ENCODE measurements around the gene RHBDF2.
"Not testable (repeated sequence)": the region's sequence is repeated elsewhere in the genome, so short reads cannot be mapped to it uniquely, and the experiment has no call there.

The RHBDF2 gene

GRCh38 chr17:76510831-76511244 lies 9.6 kb upstream of the RHBDF2 start:
- no peaks in the 10 kb centered on the region for H3K36me3 Mint-ChIP-seq
- H3K4me1 Mint-ChIP-seq: peaks cover 69% of the 10 kb centered on the region
- H3K9me3 Mint-ChIP-seq: no peaks in the 10 kb centered on the region
- H3K4me3 Mint-ChIP-seq: no peak overlapping the region
- CTCF ChIA-PET: interaction anchor here (1.0 to 1.5 kb wide), 4 partner anchors 13 to 113 kb away, joined by 3 to 6 read pairs (median 4); partner anchors contain the start of gene AANAT
- peaks cover 40% of the 10 kb centered on the region for H3K27me3 Mint-ChIP-seq
- H3K27ac Mint-ChIP-seq: no peak overlapping the region
- DNase-seq: no peak

- not testable (repeated sequence) for H3K36me3 Mint-ChIP-seq, H3K9me3 Mint-ChIP-seq, H3K27ac Mint-ChIP-seq, H3K4me3 Mint-ChIP-seq, DNase-seq
- H3K4me1 Mint-ChIP-seq: peaks cover 51% of the 10 kb centered on the region
- peaks cover 44% of the 10 kb centered on the region for H3K27me3 Mint-ChIP-seq
- CTCF ChIA-PET: interaction anchor here (0.7 to 3.9 kb wide), 10 partner anchors 15 to 173 kb away, joined by 3 to 58 read pairs (median 12); partner anchors contain the start of genes AANAT and UBE2O
These were observed 7.3 kb upstream of the RHBDF2 start for GRCh38 chr17:76508472-76509063.

- Mint-ChIP-seq H3K9me3 (no peaks in the 10 kb centered on the region), H3K4me3 (no peak overlapping the region), H3K27me3 (peaks cover 36% of the 10 kb centered on the region), H3K27ac (peak overlapping the region; percentile 42), H3K4me1 (peaks cover 50% of the 10 kb centered on the region), H3K36me3 (no peaks in the 10 kb centered on the region)
- CTCF ChIA-PET: interaction anchor here (0.8 to 3.9 kb wide), 20 partner anchors 13 to 175 kb away, joined by 3 to 58 read pairs (median 6); partner anchors contain the start of genes AANAT, SPHK1 and UBE2O
- peak; percentile 90 for DNase-seq
These were observed 5.5 kb upstream of the RHBDF2 start for GRCh38 chr17:76506408-76507345.

- peaks cover 31% of the 10 kb centered on the region for H3K27me3 Mint-ChIP-seq
- no peaks in the 10 kb centered on the region for H3K9me3 Mint-ChIP-seq
These were observed 2.9 kb upstream of the RHBDF2 start for GRCh38 chr17:76504117-76504516.

GRCh38 chr17:76502341-76503211 lies 1.4 kb upstream of the RHBDF2 start:
- Mint-ChIP-seq H3K27me3 (peaks cover 16% of the 10 kb centered on the region), H3K36me3 (peaks cover 2% of the 10 kb centered on the region), H3K4me1 (peaks cover 66% of the 10 kb centered on the region), H3K27ac (peak overlapping the region; percentile 2), H3K9me3 (no peaks in the 10 kb centered on the region), H3K4me3 (no peak overlapping the region)
- DNase-seq: no peak
- CTCF ChIA-PET: interaction anchor here (1.1 to 2.6 kb wide), 11 partner anchors 9 to 116 kb away, joined by 3 to 21 read pairs (median 4); partner anchors contain the start of gene AANAT

More at GRCh38 chr17:76504117-76504516, 2.9 kb upstream of the RHBDF2 start:
- CTCF ChIA-PET: interaction anchor here (0.8 to 2.6 kb wide), 7 partner anchors 16 to 106 kb away, joined by 3 to 12 read pairs (median 4); no protein-coding TSS in a partner anchor
- Mint-ChIP-seq H3K36me3 (no peaks in the 10 kb centered on the region), H3K4me3 (no peak overlapping the region), H3K27ac (no peak overlapping the region), H3K4me1 (peaks cover 58% of the 10 kb centered on the region)
- DNase-seq: no peak

DNA sequence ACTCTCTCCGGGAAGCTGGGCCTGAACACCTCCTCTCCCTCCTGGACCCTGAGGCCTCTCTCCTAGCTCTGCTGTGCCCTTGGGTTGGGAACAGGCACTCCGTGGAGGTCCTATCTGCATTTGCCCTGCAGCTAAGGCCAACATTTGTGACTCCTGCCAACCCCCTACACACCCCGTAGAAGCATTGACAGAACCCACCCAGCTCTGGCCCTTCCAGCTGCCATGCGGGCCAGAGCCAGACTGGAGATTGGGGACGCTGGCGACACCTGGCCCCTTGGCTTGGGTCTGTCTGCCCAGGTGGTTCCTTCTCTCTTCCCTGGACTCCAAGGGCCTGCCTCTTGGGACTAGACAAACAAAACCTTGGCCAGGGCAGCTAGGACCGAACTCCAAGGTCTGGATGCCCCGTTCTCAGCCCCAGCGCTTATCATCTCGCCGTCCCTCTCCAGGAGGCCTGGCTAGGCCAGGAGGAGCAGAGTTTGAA lies 644 bp upstream of the RHBDF2 start:
- H3K27ac Mint-ChIP-seq: peak overlapping the region; percentile 93
- H3K27me3 Mint-ChIP-seq: peaks cover 13% of the 10 kb centered on the region
- H3K36me3 Mint-ChIP-seq: peaks cover 9% of the 10 kb centered on the region
- CTCF ChIA-PET: interaction anchor here (1.0 to 2.6 kb wide), 11 partner anchors 9 to 115 kb away, joined by 3 to 21 read pairs (median 4); partner anchors contain the start of gene AANAT
- no peak for DNase-seq
- peak overlapping the region; percentile 84 for H3K4me3 Mint-ChIP-seq
- no peaks in the 10 kb centered on the region for H3K9me3 Mint-ChIP-seq
- H3K4me1 Mint-ChIP-seq: peaks cover 70% of the 10 kb centered on the region

DNA sequence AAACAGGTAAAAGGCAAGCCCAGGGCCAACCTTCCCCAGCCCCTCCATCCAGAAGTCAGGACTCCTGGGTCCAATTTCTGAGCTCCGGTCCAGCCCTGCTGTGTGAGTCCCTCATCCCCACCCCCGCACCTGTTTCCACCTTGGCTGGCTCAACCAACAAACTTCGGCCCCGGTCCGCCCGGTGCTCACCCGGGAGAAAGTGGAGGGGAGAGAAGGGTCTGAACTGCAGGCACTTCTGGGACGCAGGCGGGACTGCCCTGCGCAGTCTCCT lies 541 bp downstream of the RHBDF2 start:
- peaks cover 3% of the 10 kb centered on the region for H3K27me3 Mint-ChIP-seq
- peak overlapping the region; percentile 84 for H3K4me3 Mint-ChIP-seq
- CTCF ChIA-PET: no interaction called here
- H3K9me3 Mint-ChIP-seq: no peaks in the 10 kb centered on the region
- H3K36me3 Mint-ChIP-seq: peaks cover 10% of the 10 kb centered on the region
- no peak for DNase-seq
- peaks cover 66% of the 10 kb centered on the region for H3K4me1 Mint-ChIP-seq
- peak overlapping the region; percentile 60 for H3K27ac Mint-ChIP-seq

GRCh38 chr17:76500074-76500746 lies 1.0 kb downstream of the RHBDF2 start:
- Mint-ChIP-seq H3K9me3 (no peaks in the 10 kb centered on the region), H3K36me3 (peaks cover 10% of the 10 kb centered on the region), H3K4me1 (peaks cover 68% of the 10 kb centered on the region), H3K27ac (peak overlapping the region; percentile 60), H3K4me3 (peak overlapping the region; percentile 84), H3K27me3 (peaks cover 3% of the 10 kb centered on the region)
- CTCF ChIA-PET: interaction anchor here (1.8 to 2.0 kb wide), 2 partner anchors 34 to 47 kb away, joined by 5 to 7 read pairs; partner anchors contain the start of genes AANAT and UBE2O
- DNase-seq: no peak

DNA sequence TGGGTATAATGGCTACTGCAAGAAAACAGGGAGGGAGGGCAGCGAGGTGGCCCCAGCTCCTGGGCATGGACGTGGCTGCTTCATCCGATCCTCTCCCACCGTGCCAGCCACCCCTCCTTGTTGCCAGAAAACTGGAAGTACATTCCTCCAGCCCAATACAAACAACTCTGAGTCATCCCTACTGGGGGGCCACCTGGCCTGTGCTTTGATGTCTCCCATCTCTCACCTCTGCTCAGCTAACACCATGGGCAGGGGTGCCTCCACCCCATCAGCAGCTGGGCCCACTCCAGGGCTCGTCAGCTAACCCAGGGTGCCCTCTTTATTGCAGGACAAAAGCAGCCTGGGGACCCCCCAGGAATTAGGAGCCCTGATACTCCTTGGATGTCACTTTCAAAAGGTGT lies 2.0 kb downstream of the RHBDF2 start:
- no peak for DNase-seq
- CTCF ChIA-PET: interaction anchor here (1.8 to 2.0 kb wide), 2 partner anchors 33 to 46 kb away, joined by 5 to 7 read pairs; partner anchors contain the start of genes AANAT and UBE2O
- H3K9me3 Mint-ChIP-seq: no peaks in the 10 kb centered on the region
- H3K36me3 Mint-ChIP-seq: peaks cover 10% of the 10 kb centered on the region
- H3K27ac Mint-ChIP-seq: no peak overlapping the region
- peak overlapping the region; percentile 84 for H3K4me3 Mint-ChIP-seq
- peaks cover 3% of the 10 kb centered on the region for H3K27me3 Mint-ChIP-seq
- peaks cover 77% of the 10 kb centered on the region for H3K4me1 Mint-ChIP-seq

DNA sequence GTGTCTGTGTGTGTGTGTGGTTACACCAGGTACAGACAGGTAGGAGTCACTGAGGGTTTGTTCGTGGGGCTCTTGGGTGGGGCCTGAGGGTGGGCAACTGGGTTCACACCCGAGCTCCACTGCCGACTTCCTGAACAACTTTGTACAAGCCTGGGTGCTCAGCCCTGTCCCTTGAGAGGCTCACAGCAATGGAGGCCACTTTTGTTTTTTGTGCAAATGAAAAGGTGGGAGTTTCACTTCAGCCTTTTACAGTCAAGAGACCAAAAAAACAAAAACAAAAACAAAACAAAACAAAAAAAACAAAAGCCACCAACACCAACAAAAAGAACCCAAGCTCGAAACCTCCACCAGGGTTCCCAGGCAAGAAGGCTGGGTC lies 2.4 kb downstream of the RHBDF2 start:
- Mint-ChIP-seq H3K36me3 (peaks cover 10% of the 10 kb centered on the region), H3K4me3 (no peak overlapping the region), H3K4me1 (peaks cover 78% of the 10 kb centered on the region), H3K27me3 (peaks cover under 1% of the 10 kb centered on the region), H3K27ac (peak overlapping the region; percentile 14), H3K9me3 (no peaks in the 10 kb centered on the region)
- no peak for DNase-seq
- CTCF ChIA-PET: interaction anchor here (1.8 to 2.0 kb wide), 2 partner anchors 32 to 45 kb away, joined by 5 to 7 read pairs; partner anchors contain the start of genes AANAT and UBE2O

- peaks cover 85% of the 10 kb centered on the region for H3K4me1 Mint-ChIP-seq
- no peak overlapping the region for H3K4me3 Mint-ChIP-seq
- no peaks in the 10 kb centered on the region for H3K27me3 Mint-ChIP-seq
- no peak for DNase-seq
- no peaks in the 10 kb centered on the region for H3K9me3 Mint-ChIP-seq
- peak overlapping the region; percentile 45 for H3K27ac Mint-ChIP-seq
- H3K36me3 Mint-ChIP-seq: peaks cover 10% of the 10 kb centered on the region
- CTCF ChIA-PET: interaction anchor here (0.6 to 2.0 kb wide), 3 partner anchors 32 to 71 kb away, joined by 3 to 7 read pairs (median 5); partner anchors contain the start of genes AANAT and UBE2O
These were observed 3.0 kb downstream of the RHBDF2 start for GRCh38 chr17:76497979-76498875.

GRCh38 chr17:76497699-76497978 lies 3.6 kb downstream of the RHBDF2 start:
- no peaks in the 10 kb centered on the region for H3K9me3 Mint-ChIP-seq
- no peak overlapping the region for H3K27ac Mint-ChIP-seq
- peaks cover 86% of the 10 kb centered on the region for H3K4me1 Mint-ChIP-seq
- no peak overlapping the region for H3K4me3 Mint-ChIP-seq
- no peaks in the 10 kb centered on the region for H3K27me3 Mint-ChIP-seq
- H3K36me3 Mint-ChIP-seq: peaks cover 10% of the 10 kb centered on the region
- CTCF ChIA-PET: interaction anchor here (0.6 kb wide), 2 partner anchors 24 to 71 kb away, joined by 3 read pairs; no protein-coding TSS in a partner anchor
- DNase-seq: no peak

All from activated naive CD4-positive, alpha-beta T cell treated with anti-CD3 and anti-CD28 coated beads, Interleukin-2, amount 10 ng/mL, durations not matched to agents 7 days and 5 days (primary cell).